Natural killer cell (primary cell): ENCODE results near the gene PPARG. TPM values are rescaled to one million over a fixed set of nuclear protein-coding genes. Genes with fewer than 3 reads are reported as not detected.

Experiments used
- ATAC-seq, 3 donors: fragments of 150-1000 bp in 2 of 3; fragments of 200-7000 bp in 1 of 3; cut with Tn5 transposase; 1 replicate in 1 of 3; 2 replicates in 2 of 3; pipeline ENCODE4 v1.10.0; 2021; ENCODE audit warnings: mild to moderate bottlenecking in 2 of 3, moderate library complexity in 2 of 3
- DNase-seq, 2 donors: peaks; one replicate each; pipeline versions ENCODE4 v3.0.0 to v3.0.0-alpha.2; 2013 to 2021; ENCODE audit warnings: mixed read lengths in 1 of 2
- H3K27ac ChIP-seq: one replicate; pipeline ENCODE4 v1.5.1; 2013; ENCODE audit warnings: mild to moderate bottlenecking, low read length
- H3K27me3 ChIP-seq: one replicate; pipeline ENCODE4 v1.6.1; 2013; ENCODE audit warnings: low read length; ENCODE audit not compliant: control insufficient read depth, insufficient read depth
- H3K36me3 ChIP-seq: one replicate; pipeline ENCODE4 v1.6.1; 2013; ENCODE audit warnings: low read length; ENCODE audit not compliant: control insufficient read depth, insufficient read depth
- H3K4me1 ChIP-seq: one replicate; pipeline ENCODE4 v1.6.1; 2013; ENCODE audit warnings: low read length; ENCODE audit not compliant: control insufficient read depth, insufficient read depth
- H3K4me3 ChIP-seq: one replicate; pipeline ENCODE4 v1.5.1; 2013; ENCODE audit warnings: low read length
- H3K9me3 ChIP-seq: one replicate; pipeline ENCODE4 v1.6.1; 2013; ENCODE audit warnings: low read length; ENCODE audit not compliant: control insufficient read depth, insufficient read depth
- H3K27ac Mint-ChIP-seq, 2 donors: one replicate each; pipeline ENCODE4 v1.8.0; 2022; ENCODE audit warnings: mild to moderate bottlenecking in 2 of 2, mixed read lengths in 2 of 2, moderate library complexity in 1 of 2
- H3K27me3 Mint-ChIP-seq, 2 donors: one replicate each; pipeline ENCODE4 v1.8.0; 2022; ENCODE audit warnings: low read depth in 2 of 2, mixed read lengths in 2 of 2
- H3K36me3 Mint-ChIP-seq: one replicate; pipeline ENCODE4 v1.8.0; 2022; ENCODE audit warnings: mixed read lengths
- H3K4me1 Mint-ChIP-seq, 2 donors: one replicate each; pipeline ENCODE4 v1.8.0; 2022; ENCODE audit warnings: mixed read lengths in 2 of 2
- H3K4me3 Mint-ChIP-seq: one replicate; pipeline ENCODE4 v1.8.0; 2022; ENCODE audit warnings: mild to moderate bottlenecking, moderate library complexity, mixed read lengths
- H3K9me3 Mint-ChIP-seq, 2 donors: one replicate each; pipeline ENCODE4 v1.8.0; 2022; ENCODE audit warnings: mixed read lengths in 2 of 2
- whole genome bisulfite sequencing: methylation state at CpG from one replicate; pipeline ENCODE4 v1.1.7; 2013; ENCODE audit warnings: missing lambda C conversion rate; ENCODE audit not compliant: insufficient coverage; 5-methylcytosine and 5-hydroxymethylcytosine counted together
- intact Hi-C: fragments of 100-400 bp; cut with micrococcal nuclease; formaldehyde crosslinking; loops from one replicate; pipeline ENCODE4 v1.14.2; 2022
- total RNA-seq, 4 donors: library from RNA; stranded (reverse); fragments of 120-200 nt in 1 of 4; gene quantifications; one replicate each; pipeline versions ENCODE4 v1.2.3 to v1.2.4, GENCODE V29; 2013 to 2022
- TF ChIP-seq, protein P1 (sequence below): fragments of 200-600 bp; IDR thresholded peaks from one replicate; pipeline ENCODE4 v1.8.0; 2022; ENCODE audit warnings: antibody characterized with exemption

The PPARG gene
- total RNA-seq, 3 donors from 2014 or later (not counting 1 experiment from before 2014, with no cell fraction given): 0.21 TPM; not detected in 2

DNA sequence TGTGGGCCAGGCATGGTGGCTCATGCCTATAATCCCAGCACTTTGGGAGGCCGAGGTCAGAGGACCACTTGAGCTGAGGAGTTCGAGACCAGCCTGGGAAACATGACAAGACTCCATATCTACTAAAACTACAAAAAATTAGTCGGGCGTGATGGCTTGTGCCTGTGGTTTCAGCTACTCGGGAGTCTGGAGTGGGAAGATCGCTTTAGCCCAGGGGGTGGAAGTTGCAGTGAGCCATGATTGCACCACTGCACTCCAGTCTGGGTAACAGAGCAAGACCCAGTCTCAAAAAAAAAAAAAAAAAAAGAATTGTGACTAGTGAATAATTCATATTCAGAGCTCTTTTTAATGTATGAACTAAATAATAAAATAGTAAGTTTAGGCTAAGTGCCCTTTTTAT, 107.6 kb downstream of the PPARG start:
- Mint-ChIP-seq H3K27me3 (peaks cover 11 to 34% of the 10 kb centered on the region in 2 donors), H3K4me3 (no peak overlapping the region), H3K36me3 (no peaks in the 10 kb centered on the region), H3K9me3 (no peaks in the 10 kb centered on the region), H3K4me1 (no peaks in the 10 kb centered on the region), H3K27ac (no peak overlapping the region)
- DNase-seq: no peak
- no peak overlapping the region for H3K4me3 ChIP-seq
- H3K27ac ChIP-seq: no peak overlapping the region
- TF ChIP-seq, protein P1, sequence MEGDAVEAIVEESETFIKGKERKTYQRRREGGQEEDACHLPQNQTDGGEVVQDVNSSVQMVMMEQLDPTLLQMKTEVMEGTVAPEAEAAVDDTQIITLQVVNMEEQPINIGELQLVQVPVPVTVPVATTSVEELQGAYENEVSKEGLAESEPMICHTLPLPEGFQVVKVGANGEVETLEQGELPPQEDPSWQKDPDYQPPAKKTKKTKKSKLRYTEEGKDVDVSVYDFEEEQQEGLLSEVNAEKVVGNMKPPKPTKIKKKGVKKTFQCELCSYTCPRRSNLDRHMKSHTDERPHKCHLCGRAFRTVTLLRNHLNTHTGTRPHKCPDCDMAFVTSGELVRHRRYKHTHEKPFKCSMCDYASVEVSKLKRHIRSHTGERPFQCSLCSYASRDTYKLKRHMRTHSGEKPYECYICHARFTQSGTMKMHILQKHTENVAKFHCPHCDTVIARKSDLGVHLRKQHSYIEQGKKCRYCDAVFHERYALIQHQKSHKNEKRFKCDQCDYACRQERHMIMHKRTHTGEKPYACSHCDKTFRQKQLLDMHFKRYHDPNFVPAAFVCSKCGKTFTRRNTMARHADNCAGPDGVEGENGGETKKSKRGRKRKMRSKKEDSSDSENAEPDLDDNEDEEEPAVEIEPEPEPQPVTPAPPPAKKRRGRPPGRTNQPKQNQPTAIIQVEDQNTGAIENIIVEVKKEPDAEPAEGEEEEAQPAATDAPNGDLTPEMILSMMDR: no peak
- ATAC-seq: no peak
- H3K27me3 ChIP-seq: no peaks in the 10 kb centered on the region
- H3K36me3 ChIP-seq: no peaks in the 10 kb centered on the region
- intact Hi-C loops: no loop called here
- H3K4me1 ChIP-seq: peaks cover 3% of the 10 kb centered on the region
- 94% methylated on average over 6 of the region's 6 CpGs for WGBS
- H3K9me3 ChIP-seq: no peaks in the 10 kb centered on the region

DNA sequence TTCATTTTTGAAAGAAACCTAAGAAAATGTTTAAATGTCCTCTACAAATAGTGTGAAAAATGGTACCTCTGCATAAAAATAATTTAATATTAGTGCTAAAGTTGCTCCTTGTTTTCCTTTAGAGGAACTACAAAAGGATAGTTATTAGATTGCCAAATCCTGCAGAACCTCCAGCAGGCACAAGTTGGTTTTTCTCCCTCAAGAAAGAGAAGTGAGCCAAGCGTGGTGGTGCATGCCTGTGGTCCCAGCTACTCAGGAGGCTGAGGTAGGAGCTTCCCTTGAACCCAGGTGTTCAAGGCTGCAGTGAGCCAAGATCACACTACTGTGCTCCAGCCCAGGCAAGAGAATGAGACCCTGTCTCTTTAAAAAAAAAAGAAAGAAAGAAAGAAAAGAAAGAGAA, 110.4 kb downstream of the PPARG start:
- TF ChIP-seq, protein P1: no peak
- no peaks in the 10 kb centered on the region for H3K9me3 Mint-ChIP-seq
- ATAC-seq (no peak), DNase-seq (no peak)
- H3K4me1 Mint-ChIP-seq: no peaks in the 10 kb centered on the region
- no peak overlapping the region for H3K27ac ChIP-seq
- H3K4me3 Mint-ChIP-seq: no peak overlapping the region
- H3K36me3 ChIP-seq: no peaks in the 10 kb centered on the region
- 76% methylated on average over 1 of the region's 1 CpG for WGBS
- no peak overlapping the region for H3K27ac Mint-ChIP-seq
- no peak overlapping the region for H3K4me3 ChIP-seq
- H3K27me3 Mint-ChIP-seq: peaks cover 11 to 40% of the 10 kb centered on the region in 2 donors
- H3K9me3 ChIP-seq: no peaks in the 10 kb centered on the region
- peaks cover 3% of the 10 kb centered on the region for H3K4me1 ChIP-seq
- H3K36me3 Mint-ChIP-seq: no peaks in the 10 kb centered on the region
- intact Hi-C loops: no loop called here
- no peaks in the 10 kb centered on the region for H3K27me3 ChIP-seq

DNA sequence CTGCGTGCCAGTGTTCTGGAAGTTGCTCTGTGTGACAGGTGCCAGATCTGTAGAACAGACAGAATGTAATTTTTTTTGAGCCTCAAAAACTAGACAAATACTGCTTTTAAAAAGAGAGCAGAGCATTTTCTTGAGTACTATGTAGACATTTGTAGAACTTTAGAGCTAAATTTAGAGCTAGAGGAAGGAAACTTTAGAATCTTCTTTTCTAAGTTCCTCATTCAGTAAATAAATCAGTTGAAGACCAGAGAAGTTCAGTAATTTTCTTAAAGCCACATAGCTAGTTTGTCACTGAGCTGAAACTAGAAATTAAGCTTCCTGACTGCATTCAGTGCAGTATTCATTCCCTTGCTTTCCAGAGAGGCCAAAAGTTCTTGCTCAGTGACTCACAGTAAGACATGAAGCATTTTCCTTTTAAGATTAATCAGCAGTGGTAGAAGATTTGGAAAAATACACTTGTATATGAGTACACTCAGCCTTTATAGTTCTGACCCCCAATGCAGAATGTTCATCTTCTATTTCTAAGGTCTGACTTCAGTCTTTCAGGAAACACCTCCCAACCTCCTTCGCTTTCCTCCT, 111.8 kb downstream of the PPARG start:
- H3K9me3 Mint-ChIP-seq: no peaks in the 10 kb centered on the region
- H3K36me3 Mint-ChIP-seq: no peaks in the 10 kb centered on the region
- H3K4me1 Mint-ChIP-seq: no peaks in the 10 kb centered on the region
- DNase-seq: no peak
- H3K27ac Mint-ChIP-seq: no peak overlapping the region
- peaks cover 11 to 45% of the 10 kb centered on the region in 2 donors for H3K27me3 Mint-ChIP-seq
- 80% methylated on average over 1 of the region's 2 CpGs for WGBS
- intact Hi-C loops: no loop called here
- ATAC-seq: no peak
- Histone ChIP-seq H3K27me3 (no peaks in the 10 kb centered on the region), H3K4me1 (peaks cover 3% of the 10 kb centered on the region), H3K27ac (no peak overlapping the region), H3K9me3 (no peaks in the 10 kb centered on the region), H3K4me3 (no peak overlapping the region), H3K36me3 (no peaks in the 10 kb centered on the region)
- TF ChIP-seq, protein P1: no peak
- H3K4me3 Mint-ChIP-seq: no peak overlapping the region

DNA sequence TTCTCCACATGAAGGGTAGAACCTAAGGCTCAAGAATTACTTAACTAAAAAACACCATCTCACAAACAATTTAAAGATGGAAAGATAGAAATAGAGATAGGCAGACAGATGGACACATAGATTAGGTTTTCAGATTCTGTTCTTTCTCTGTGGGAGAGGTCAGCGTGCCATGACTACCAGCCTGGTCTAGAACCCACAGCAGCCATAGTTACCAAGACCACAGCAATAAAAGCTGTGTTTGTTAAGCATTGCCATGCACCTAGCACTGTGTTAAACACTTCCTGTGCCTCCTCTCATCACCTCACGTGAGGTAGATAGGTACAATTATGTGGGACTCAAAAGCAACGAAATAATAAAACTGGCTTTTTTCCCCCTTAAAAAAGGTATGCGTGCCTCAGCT, 112.3 kb downstream of the PPARG start:
- no peak overlapping the region for H3K4me3 Mint-ChIP-seq
- H3K36me3 ChIP-seq: no peaks in the 10 kb centered on the region
- intact Hi-C loops: no loop called here
- H3K27ac ChIP-seq: no peak overlapping the region
- TF ChIP-seq, protein P1: no peak
- H3K9me3 ChIP-seq: no peaks in the 10 kb centered on the region
- no peak overlapping the region for H3K4me3 ChIP-seq
- H3K9me3 Mint-ChIP-seq: no peaks in the 10 kb centered on the region
- DNase-seq (no peak), ATAC-seq (no peak)
- no peaks in the 10 kb centered on the region for H3K4me1 Mint-ChIP-seq
- 63% methylated on average over 2 of the region's 4 CpGs for WGBS
- H3K27me3 Mint-ChIP-seq: peaks cover 11 to 50% of the 10 kb centered on the region in 2 donors
- no peak overlapping the region for H3K27ac Mint-ChIP-seq
- peaks cover 3% of the 10 kb centered on the region for H3K4me1 ChIP-seq
- no peaks in the 10 kb centered on the region for H3K27me3 ChIP-seq
- no peaks in the 10 kb centered on the region for H3K36me3 Mint-ChIP-seq
